H1 (cell line): ENCODE data around the gene SLC17A6. TPM values are rescaled to one million over a fixed set of nuclear protein-coding genes. Genes with fewer than 3 reads are reported as not detected.

Experiments used
- CTCF ChIA-PET: fragments of 300-600 bp; sonication (Branson Sonifier 250); formaldehyde crosslinking; loops from one replicate; lab custom pipeline; 2021; ENCODE audit not compliant: partially characterized antibody; lab: Charles Lee
- POLR2A ChIA-PET: fragments of 300-600 bp; sonication (Branson Sonifier 250); formaldehyde crosslinking; loops from one replicate; lab custom pipeline; 2021; ENCODE audit warnings: inconsistent platforms; ENCODE audit not compliant: partially characterized antibody; lab: Charles Lee
- DNase-seq, 2 experiments: peaks; one replicate each; pipeline versions ENCODE4 v3.0.0 to v3.0.0-alpha.2; 2010 to 2022; ENCODE audit warnings: low spot score in 2 of 2, low read depth in 1 of 2, mixed read lengths in 1 of 2
- FAIRE-seq: peaks from 2 replicates; lab custom pipeline; 2011; peaks lifted over from hg19 to GRCh38; lab: Jason Lieb, UNC
- H2AFZ ChIP-seq: 2 replicates; pipeline ENCODE4 v1.8.1; 2012; ENCODE audit warnings: low read length, inconsistent platforms
- H2AK5ac ChIP-seq: 2 replicates; pipeline ENCODE4 v1.6.1; 2013; ENCODE audit warnings: low read depth, low read length
- H2BK120ac ChIP-seq: replicated peaks from 2 replicates; pipeline ENCODE3; 2013; ENCODE audit warnings: low read depth, low read length, inconsistent platforms
- H2BK12ac ChIP-seq: 2 replicates; pipeline ENCODE4 v1.6.1; 2013; ENCODE audit warnings: low read depth, low read length
- H2BK15ac ChIP-seq: 2 replicates; pipeline ENCODE4 v1.6.1; 2013; ENCODE audit warnings: low read length
- H2BK20ac ChIP-seq: 2 replicates; pipeline ENCODE4 v1.6.1; 2013; ENCODE audit warnings: low read length
- H2BK5ac ChIP-seq: 2 replicates; pipeline ENCODE4 v1.6.1; 2013; ENCODE audit warnings: low read depth, low read length
- H3K14ac ChIP-seq: 2 replicates; pipeline ENCODE4 v1.6.1; 2013; ENCODE audit warnings: inconsistent platforms; ENCODE audit not compliant: insufficient read length
- H3K18ac ChIP-seq: 2 replicates; pipeline ENCODE4 v1.6.1; 2013; ENCODE audit warnings: low read length; ENCODE audit errors: extremely low read depth
- H3K23ac ChIP-seq: 2 replicates; pipeline ENCODE4 v1.6.1; 2013; ENCODE audit warnings: inconsistent platforms; ENCODE audit not compliant: insufficient read length
- H3K23me2 ChIP-seq: 2 replicates; pipeline ENCODE4 v1.6.1; 2013; ENCODE audit warnings: low read depth, low read length
- H3K27ac ChIP-seq: 2 replicates; pipeline ENCODE4 v1.6.1; 2011; ENCODE audit warnings: low read depth, low read length, inconsistent platforms
- H3K27me3 ChIP-seq, 4 experiments: replicated peaks in 1 of 4; 1 replicate in 1 of 4; 2 replicates in 3 of 4; pipeline versions ENCODE4 v1.6.1 to v1.8.1; 2011 to 2013; ENCODE audit warnings: low read length in 3 of 4, mild to moderate bottlenecking in 3 of 4, inconsistent platforms in 2 of 4, mixed read lengths in 2 of 4, moderate library complexity in 1 of 4; ENCODE audit not compliant: control insufficient read depth in 3 of 4, insufficient read depth in 3 of 4; ENCODE audit errors: extremely low read depth in 1 of 4
- H3K36me3 ChIP-seq, 4 experiments: 2 replicates each; pipeline versions ENCODE4 v1.6.1 to v1.8.1; 2011 to 2013; ENCODE audit warnings: mild to moderate bottlenecking in 4 of 4, low read length in 3 of 4, moderate library complexity in 2 of 4, control low read depth in 1 of 4, inconsistent platforms in 1 of 4; ENCODE audit not compliant: insufficient read depth in 4 of 4, control insufficient read depth in 2 of 4
- H3K4ac ChIP-seq: replicated peaks from 2 replicates; pipeline ENCODE3; 2013; ENCODE audit warnings: low read length, low read depth, mixed read lengths, inconsistent platforms; ENCODE audit not compliant: insufficient read length
- H3K4me1 ChIP-seq, 4 experiments: replicated peaks in 1 of 4; 1 replicate in 1 of 4; 2 replicates in 3 of 4; pipeline versions ENCODE4 v1.6.1 to v1.8.1; 2011 to 2013; ENCODE audit warnings: low read length in 3 of 4, inconsistent platforms in 2 of 4, mixed read lengths in 1 of 4; ENCODE audit not compliant: insufficient read depth in 4 of 4, control insufficient read depth in 3 of 4
- H3K4me2 ChIP-seq, 2 experiments: 2 replicates each; pipeline versions ENCODE4 v1.6.1 to v1.8.1; 2011 to 2013; ENCODE audit warnings: low read depth in 2 of 2, low read length in 2 of 2, control low read depth in 1 of 2, inconsistent platforms in 1 of 2, mild to moderate bottlenecking in 1 of 2; ENCODE audit not compliant: insufficient read depth in 1 of 2
- H3K4me3 ChIP-seq, 4 experiments: fragments of 200-600, 300-600 bp in 1 of 4; sonication (generic), shearing (Covaris generic), sonication (Bioruptor Twin) in 1 of 4; 2 replicates each; pipeline versions ENCODE4 v1.5.1 to v1.8.1; 2011 to 2016; ENCODE audit warnings: low read length in 4 of 4, low read depth in 3 of 4, control low read depth in 2 of 4, inconsistent platforms in 2 of 4, mild to moderate bottlenecking in 2 of 4, mixed read lengths in 1 of 4, moderate library complexity in 1 of 4; ENCODE audit not compliant: insufficient read depth in 2 of 4; ENCODE audit errors: extremely low read depth in 1 of 4
- H3K56ac ChIP-seq: replicated peaks from 2 replicates; pipeline ENCODE3; 2013; ENCODE audit warnings: low read depth, mild to moderate bottlenecking, mixed read lengths, low read length, inconsistent platforms; ENCODE audit not compliant: insufficient read length
- H3K79me1 ChIP-seq: 2 replicates; pipeline ENCODE4 v1.6.1; 2013; ENCODE audit warnings: low read depth, low read length, control low read depth
- H3K79me2 ChIP-seq, 2 experiments: 2 replicates each; pipeline versions ENCODE4 v1.6.1 to v1.8.1; 2012 to 2013; ENCODE audit warnings: low read length in 2 of 2, mild to moderate bottlenecking in 2 of 2, inconsistent platforms in 1 of 2; ENCODE audit not compliant: insufficient read depth in 2 of 2, control insufficient read depth in 1 of 2
- H3K9ac ChIP-seq, 4 experiments: replicated peaks in 1 of 4; 1 replicate in 1 of 4; 2 replicates in 3 of 4; pipeline versions ENCODE4 v1.6.1 to v1.8.1; 2011 to 2013; ENCODE audit warnings: low read depth in 3 of 4, low read length in 3 of 4, control low read depth in 2 of 4, mild to moderate bottlenecking in 2 of 4, moderate library complexity in 2 of 4, inconsistent platforms in 1 of 4; ENCODE audit errors: extremely low read depth in 1 of 4
- H3K9me3 ChIP-seq, 2 experiments: 2 replicates each; pipeline versions ENCODE4 v1.6.1 to v1.8.1; 2012 to 2013; ENCODE audit warnings: mild to moderate bottlenecking in 2 of 2, moderate library complexity in 2 of 2, control low read depth in 1 of 2, inconsistent platforms in 1 of 2, low read depth in 1 of 2, low read length in 1 of 2, mixed read lengths in 1 of 2; ENCODE audit not compliant: insufficient read depth in 2 of 2
- H4K20me1 ChIP-seq, 2 experiments: replicated peaks in 1 of 2; 2 replicates each; pipeline versions ENCODE3 to v1.8.1; 2011 to 2013; ENCODE audit warnings: inconsistent platforms in 2 of 2, low read length in 2 of 2, mild to moderate bottlenecking in 1 of 2; ENCODE audit not compliant: insufficient read depth in 2 of 2, control insufficient read depth in 1 of 2
- H4K5ac ChIP-seq: 2 replicates; pipeline ENCODE4 v1.6.1; 2013; ENCODE audit warnings: low read length, low read depth, mixed read lengths, inconsistent platforms; ENCODE audit not compliant: insufficient read length
- H4K8ac ChIP-seq: 2 replicates; pipeline ENCODE4 v1.8.0; 2013; ENCODE audit warnings: mild to moderate bottlenecking, moderate library complexity, low read length, inconsistent platforms; ENCODE audit not compliant: insufficient read depth; ENCODE audit errors: extremely low read depth
- H4K91ac ChIP-seq: replicated peaks from 2 replicates; pipeline ENCODE3; 2013; ENCODE audit warnings: low read length, mixed read lengths, inconsistent platforms; ENCODE audit not compliant: insufficient read length
- CBX8 ChIP-seq: fragments of 300-800, 300-1000 bp; sonication (generic); IDR thresholded peaks from 2 replicates; pipeline ENCODE4 v1.7.1; 2016; ENCODE audit warnings: low read depth, low read length, borderline replicate concordance
- CHD1 ChIP-seq: IDR thresholded peaks from 2 replicates; pipeline ENCODE4 v1.6.1; 2012; ENCODE audit warnings: low read depth, low read length, improper control_type of control experiment
- CHD2 ChIP-seq: IDR thresholded peaks from 2 replicates; pipeline ENCODE4 v1.6.1; 2012; ENCODE audit warnings: low read length, improper control_type of control experiment
- WGBS, 2 experiments: shearing (Covaris generic) in 1 of 2; methylation state at CpG; one replicate each; pipeline versions ENCODE4 v1.1.6 to v1.1.7; 2013 to 2015; ENCODE audit warnings: low lambda C conversion rate in 2 of 2, mixed read lengths in 2 of 2, inconsistent platforms in 1 of 2, low coverage in 1 of 2, missing lambda C conversion rate in 1 of 2; ENCODE audit not compliant: insufficient replicate concordance in 2 of 2, insufficient coverage in 1 of 2, insufficient read length in 1 of 2; ENCODE audit errors: extremely low coverage in 1 of 2, missing lambda C conversion rate in 1 of 2; 5-methylcytosine and 5-hydroxymethylcytosine counted together
- polyA plus RNA-seq, 7 experiments: library from polyadenylated mRNA; depleted of rRNA in 3 of 7; stranded (reverse) in 5 of 7; unstranded in 2 of 7; fragments of >200 nt in 5 of 7; fragments of 200-250 nt in 2 of 7; gene quantifications; 1 replicate in 5 of 7; 2 replicates in 1 of 7; 4 replicates in 1 of 7; pipeline versions ENCODE4 v1.2.1 to v1.2.3, GENCODE V29; 2011 to 2013; ENCODE audit warnings: missing spikeins in 2 of 7, mixed read lengths in 2 of 7
- total RNA-seq: library from RNA; stranded (reverse); fragmentation: NEBNext Ultra II Directional; extraction: Animal tissue kit (Norgen Biotek cat#: 25700); gene quantifications from 2 replicates; pipeline ENCODE4 v1.2.1, GENCODE V29; 2021
- TF ChIP-seq, protein P1 (sequence below): IDR thresholded peaks from 2 replicates; pipeline ENCODE4 v1.6.1; 2012; ENCODE audit warnings: inconsistent platforms

The SLC17A6 gene
- total and polyA plus RNA-seq, 2 of the 8 experiments (the other 6 are each of a cell fraction or from before 2014, with no cell fraction given), result 0.24 to 1.6 TPM

- Histone ChIP-seq H3K23me2 (no peaks in the 10 kb centered on the region), H2BK5ac (no peak overlapping the region), H3K79me2 (no peaks in the 10 kb centered on the region), H3K79me1 (no peaks in the 10 kb centered on the region), H3K14ac (no peak overlapping the region), H3K27ac (no peak overlapping the region), H2BK12ac (no peak overlapping the region), H3K56ac (no peak overlapping the region), H2BK120ac (no peak overlapping the region), H4K8ac (no peak overlapping the region), H2AK5ac (no peak overlapping the region), H3K27me3 (no peaks in the 10 kb centered on the region), H2BK15ac (no peak overlapping the region), H2BK20ac (no peak overlapping the region), H4K91ac (no peak overlapping the region), H4K5ac (no peak overlapping the region), H2AFZ (no peak overlapping the region), H3K4ac (no peak overlapping the region), H3K4me2 (no peak overlapping the region), H3K36me3 (no peaks in the 10 kb centered on the region), H3K4me1 (no peaks in the 10 kb centered on the region), H3K9me3 (no peaks in the 10 kb centered on the region), H3K9ac (no peak overlapping the region), H3K18ac (no peak overlapping the region), H4K20me1 (no peaks in the 10 kb centered on the region), H3K23ac (no peak overlapping the region), H3K4me3 (no peak overlapping the region)
- POLR2A ChIA-PET, result interaction anchor here (0.9 to 1.2 kb wide), 3 partner anchors 9 to 308 kb away, joined by 3 read pairs; partner anchors contain the start of gene FANCF
- DNase-seq, result no peak
- CTCF ChIA-PET, result interaction anchor here (0.9 to 2.5 kb wide), 8 partner anchors 10 to 470 kb away, joined by 3 to 17 read pairs (median 4); no protein-coding TSS in a partner anchor
- FAIRE-seq, result no peak
- TF ChIP-seq, protein P1, sequence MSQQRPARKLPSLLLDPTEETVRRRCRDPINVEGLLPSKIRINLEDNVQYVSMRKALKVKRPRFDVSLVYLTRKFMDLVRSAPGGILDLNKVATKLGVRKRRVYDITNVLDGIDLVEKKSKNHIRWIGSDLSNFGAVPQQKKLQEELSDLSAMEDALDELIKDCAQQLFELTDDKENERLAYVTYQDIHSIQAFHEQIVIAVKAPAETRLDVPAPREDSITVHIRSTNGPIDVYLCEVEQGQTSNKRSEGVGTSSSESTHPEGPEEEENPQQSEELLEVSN, result no peak
- TF ChIP-seq CBX8, result no peak
- no peak for TF ChIP-seq CHD1
- TF ChIP-seq CHD2, result no peak
- WGBS, 2 experiments, result 96% methylated on average over 15 of the region's 15 CpGs; no CpG with 5 or more reads in 1 of the 2 experiments
Measured at GRCh38 chr11:22317656-22318055, 20.5 kb upstream of the SLC17A6 start.
